Amniotic stem cell (primary cell): ENCODE results near the gene SPOP.
A peak's percentile ranks its signal among the peaks of the same experiment; 100 is the strongest.
"Not testable (repeated sequence)": the region's sequence is repeated elsewhere in the genome, so short reads cannot be mapped to it uniquely, and the experiment has no call there.

Source experiments
- DNase-seq: peaks from one replicate; lab custom pipeline; 2025; lab: John Stamatoyannopoulos, UW

Gene SPOP

GRCh38 chr17:49571764-49572163 lies 106.1 kb downstream of the SPOP start:
- no peak for DNase-seq

- DNase-seq, result no peak
Measured at GRCh38 chr17:49571283-49571682, 106.6 kb downstream of the SPOP start.

- no peak for DNase-seq
Measured at GRCh38 chr17:49570540-49571242, 107.2 kb downstream of the SPOP start.

GRCh38 chr17:49568695-49569047 lies 109.2 kb downstream of the SPOP start:
- not testable (repeated sequence) for DNase-seq

GRCh38 chr17:49567871-49568694 lies 109.8 kb downstream of the SPOP start:
- peak; percentile 48 for DNase-seq

GRCh38 chr17:49567104-49567521 lies 110.8 kb downstream of the SPOP start:
- no peak for DNase-seq

- no peak for DNase-seq
Measured at GRCh38 chr17:49566668-49567071, 111.2 kb downstream of the SPOP start.

GRCh38 chr17:49565948-49566491 lies 111.9 kb downstream of the SPOP start:
- DNase-seq, result no peak

GRCh38 chr17:49564638-49565037 lies 113.3 kb downstream of the SPOP start:
- DNase-seq, result no peak

- peak; percentile 21 for DNase-seq
Measured at GRCh38 chr17:49557312-49558024, 120.4 kb downstream of the SPOP start.

- DNase-seq, result peak; percentile 22
Measured at GRCh38 chr17:49556223-49556943, 121.5 kb downstream of the SPOP start.

GRCh38 chr17:49555495-49556222 lies 122.2 kb downstream of the SPOP start:
- no peak for DNase-seq

GRCh38 chr17:49554694-49555494 lies 123.0 kb downstream of the SPOP start:
- no peak for DNase-seq

- no peak for DNase-seq
Measured at GRCh38 chr17:49553676-49554335, 124.1 kb downstream of the SPOP start.

- DNase-seq, result no peak
Measured at GRCh38 chr17:49552070-49552751, 125.7 kb downstream of the SPOP start.

GRCh38 chr17:49551221-49552069 lies 126.5 kb downstream of the SPOP start:
- no peak for DNase-seq

GRCh38 chr17:49550764-49551163 lies 127.1 kb downstream of the SPOP start:
- DNase-seq, result not testable (repeated sequence)
